GM18861 (cell line): ENCODE data around the gene CAT.

Experiments used
- ATAC-seq: cut with Tn5 transposase; IDR thresholded peaks from one replicate; pipeline ENCODE4 v1.9.1; 2021; ENCODE audit not compliant: unreplicated experiment

The CAT gene

DNA sequence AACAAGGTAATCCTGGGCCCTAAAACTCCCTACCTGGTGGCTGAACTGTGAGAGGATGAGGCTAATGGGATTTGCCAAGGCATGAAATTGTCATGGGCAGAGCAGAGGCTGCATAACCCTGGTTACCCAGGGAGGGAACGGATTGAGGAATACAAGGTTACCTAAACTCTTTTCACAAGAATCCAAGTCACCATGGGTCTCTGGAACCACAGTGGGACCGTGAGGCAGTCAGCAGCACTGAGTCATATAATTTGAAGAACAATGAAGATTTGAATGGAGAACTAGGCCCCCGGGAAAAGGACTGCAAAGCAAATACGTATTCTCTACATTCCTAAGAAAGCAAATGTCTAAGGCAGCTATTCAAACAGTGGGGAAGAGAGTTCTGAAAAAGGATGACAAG, 19.8 kb downstream of the CAT start:
- no peak for ATAC-seq

GRCh38 chr11:34459507-34460162, 20.9 kb downstream of the CAT start:
- no peak for ATAC-seq

DNA sequence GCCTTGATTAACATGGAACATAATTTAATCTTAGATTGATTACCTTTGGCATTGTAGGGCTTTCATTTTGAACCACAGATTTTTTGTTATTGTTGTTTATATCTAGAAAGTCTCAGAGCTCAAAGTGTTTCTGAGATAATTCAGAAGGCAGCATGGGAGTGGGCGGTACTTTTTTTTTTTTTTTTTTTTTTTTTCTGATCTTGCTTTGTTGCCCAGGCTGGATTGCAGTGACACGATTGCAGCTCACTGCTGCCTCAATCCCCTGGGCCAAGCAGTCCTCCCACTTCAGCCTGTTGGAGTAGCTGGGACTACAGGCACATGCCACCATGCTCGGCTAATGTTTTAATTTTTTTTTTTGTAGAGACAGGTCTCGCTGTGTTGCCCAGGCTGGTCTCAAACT, 21.5 kb downstream of the CAT start:
- ATAC-seq: no peak

GRCh38 chr11:34461215-34461614, 22.5 kb downstream of the CAT start:
- ATAC-seq: no peak

GRCh38 chr11:34464591-34465051, 25.9 kb downstream of the CAT start:
- ATAC-seq: no peak

GRCh38 chr11:34466802-34467488, 28.2 kb downstream of the CAT start:
- no peak for ATAC-seq

DNA sequence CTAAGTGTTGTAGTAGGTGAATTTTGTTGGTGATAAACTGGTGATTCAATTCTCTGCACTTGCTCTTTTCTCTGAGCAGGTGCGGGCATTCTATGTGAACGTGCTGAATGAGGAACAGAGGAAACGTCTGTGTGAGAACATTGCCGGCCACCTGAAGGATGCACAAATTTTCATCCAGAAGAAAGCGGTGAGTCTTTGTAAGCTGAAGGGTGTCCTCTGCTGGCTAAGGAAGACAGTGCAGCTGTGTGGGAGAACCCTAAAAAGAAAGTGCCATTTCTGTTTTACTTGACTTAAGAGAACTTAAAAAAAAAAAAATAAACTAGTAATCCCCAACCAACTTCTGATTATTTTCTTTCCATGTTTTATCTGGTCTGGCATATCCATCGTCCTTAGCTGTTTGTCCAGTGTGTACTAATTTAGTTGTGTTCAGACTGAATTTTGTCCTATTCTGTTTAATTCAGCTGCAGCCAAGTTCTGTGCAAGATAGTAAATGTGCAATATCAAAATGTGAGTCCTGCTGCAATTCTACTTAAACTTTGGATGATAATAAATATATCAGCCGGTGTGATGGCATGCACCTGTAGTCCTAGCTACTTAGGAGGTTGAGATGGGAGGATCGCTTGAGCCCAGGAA, 29.6 kb downstream of the CAT start:
- no peak for ATAC-seq

GRCh38 chr11:34473603-34474169, 35.0 kb downstream of the CAT start:
- ATAC-seq: no peak

DNA sequence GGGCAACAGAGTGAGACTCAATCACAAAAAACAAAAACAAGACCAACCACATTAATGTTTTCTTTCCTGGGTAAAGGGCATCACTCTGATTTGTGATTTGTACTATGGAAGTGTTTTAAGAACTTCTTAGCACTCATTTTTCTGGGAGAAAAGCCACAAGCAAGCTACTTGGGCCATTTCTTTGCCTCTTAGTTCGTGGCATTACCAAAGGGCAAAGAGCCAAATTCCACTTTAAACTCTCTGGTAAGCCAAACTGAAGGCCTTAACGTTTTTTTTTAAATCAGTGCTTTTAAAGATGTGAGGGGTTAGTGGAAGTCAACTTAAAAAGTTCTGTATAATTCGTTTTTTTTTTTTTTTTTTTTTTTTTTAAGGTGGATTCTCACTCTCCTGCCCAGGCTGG, 36.9 kb downstream of the CAT start:
- ATAC-seq: no peak

- ATAC-seq: no peak
Observed at GRCh38 chr11:34476849-34477248, 38.1 kb downstream of the CAT start.

- no peak for ATAC-seq
Observed at GRCh38 chr11:34478845-34479663, 40.3 kb downstream of the CAT start.

DNA sequence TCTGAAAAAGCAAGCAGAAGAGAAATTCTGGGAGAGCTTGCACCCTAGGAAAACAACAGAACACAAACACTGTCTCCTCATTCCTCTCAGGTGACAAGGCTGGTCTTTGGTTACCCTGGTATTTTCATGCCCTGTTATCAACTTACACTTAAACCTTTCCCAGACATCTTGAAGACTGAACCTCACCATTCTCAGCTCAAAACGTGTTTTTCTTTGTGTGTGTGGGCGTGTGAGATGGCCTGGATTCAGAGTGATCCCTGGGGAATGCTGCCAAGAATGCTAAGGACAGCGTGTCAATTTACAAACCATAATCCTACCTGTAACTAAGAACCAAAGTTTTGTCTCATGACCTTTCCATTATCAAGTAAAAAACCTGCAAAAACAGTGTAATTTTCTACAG, 41.6 kb downstream of the CAT start:
- no peak for ATAC-seq

- no peak for ATAC-seq
Observed at GRCh38 chr11:34481307-34481706, 42.6 kb downstream of the CAT start.

- ATAC-seq: no peak
Observed at GRCh38 chr11:34483106-34483874, 44.6 kb downstream of the CAT start.

DNA sequence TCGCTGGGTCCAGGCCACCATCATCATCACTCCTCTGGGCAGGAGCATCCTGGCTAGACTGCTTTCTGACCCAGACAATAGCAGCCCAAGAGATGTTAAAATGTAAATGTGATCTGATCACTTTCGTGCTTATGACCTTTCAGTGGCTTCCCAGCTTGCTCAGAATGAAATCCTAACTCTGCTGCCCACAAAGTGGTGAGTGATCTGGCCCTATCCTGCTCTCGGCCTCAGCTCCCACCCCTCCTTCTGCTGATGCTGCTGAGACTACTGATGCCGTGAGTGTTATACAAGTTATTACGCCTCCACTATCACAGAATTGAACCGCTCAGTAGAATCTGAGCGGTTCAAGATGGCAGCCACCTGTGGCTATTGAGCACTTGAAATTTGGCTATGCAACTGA, 48.7 kb downstream of the CAT start:
- ATAC-seq: no peak

DNA sequence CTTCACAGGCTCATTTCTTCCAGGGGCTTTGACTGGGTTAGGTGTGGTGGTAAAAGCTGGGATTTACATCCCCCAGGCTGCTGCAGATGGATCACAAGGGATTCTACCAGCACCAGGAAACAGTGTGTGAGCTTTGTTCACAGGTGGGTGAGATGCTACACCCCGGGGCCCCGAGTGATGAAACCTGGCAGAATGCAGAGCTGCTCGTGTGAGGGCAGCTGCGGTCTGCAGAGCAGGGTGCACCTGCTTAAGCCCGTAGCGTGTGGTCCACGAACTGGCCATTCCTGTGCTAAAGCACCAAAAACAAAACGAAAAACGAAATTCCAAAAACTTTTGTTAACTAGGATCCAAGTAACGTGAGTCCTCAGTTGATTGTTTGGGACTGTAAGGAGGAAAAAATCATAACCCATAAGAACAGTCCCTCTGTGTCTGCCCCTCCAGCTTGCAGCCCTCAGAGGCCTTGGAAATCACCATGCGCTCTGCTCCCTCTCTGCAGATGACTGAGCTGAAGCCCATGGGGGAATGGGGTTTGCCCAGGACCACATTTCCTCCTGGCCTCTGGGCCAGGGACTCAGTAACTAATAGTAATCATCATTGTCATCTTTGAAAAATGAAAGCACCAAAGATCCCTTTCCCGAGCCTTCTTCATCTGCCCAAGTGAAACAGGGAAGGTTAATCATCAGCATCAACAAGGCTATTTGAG, 50.3 kb downstream of the CAT start:
- ATAC-seq: no peak

GRCh38 chr11:34490304-34490703, 51.6 kb downstream of the CAT start:
- no peak for ATAC-seq

GRCh38 chr11:34492806-34493414, 54.2 kb downstream of the CAT start:
- no peak for ATAC-seq

DNA sequence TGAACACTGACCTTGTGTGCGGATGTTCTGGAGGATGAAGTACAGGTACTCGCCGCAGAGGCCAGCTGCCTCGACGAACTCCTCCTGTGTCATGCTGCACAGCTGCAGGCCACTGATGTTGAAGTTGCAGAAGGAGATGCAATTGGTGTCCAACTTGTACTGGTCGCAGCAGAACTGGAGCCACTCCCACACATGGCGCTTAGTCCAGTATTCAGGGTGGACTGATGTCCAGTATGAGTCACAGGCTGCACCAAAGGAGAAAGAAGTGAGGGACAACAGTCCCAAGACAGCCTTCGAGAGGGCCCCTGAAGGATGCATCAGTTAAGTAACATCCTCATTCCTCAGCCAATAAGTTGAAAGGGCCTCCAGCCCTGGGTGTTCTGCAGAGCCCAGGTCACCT, 54.7 kb downstream of the CAT start:
- no peak for ATAC-seq
